Neural progenitor cell (in vitro differentiated cells): ENCODE measurements around the gene EGFR.

Source experiments
- CTCF ChIP-seq: fragments of 200-600 bp; sonication (generic); IDR thresholded peaks from 2 replicates; pipeline ENCODE4 v1.5.1; 2017; ENCODE audit warnings: antibody characterized with exemption, mild to moderate bottlenecking
- EZH2 ChIP-seq: fragments of 200-600 bp; sonication (generic); IDR thresholded peaks from 2 replicates; pipeline ENCODE4 v1.6.1; 2017; ENCODE audit warnings: antibody characterized with exemption, mild to moderate bottlenecking, moderate library complexity
- EZH2phosphoT487 ChIP-seq: fragments of 200-600 bp; sonication (generic); IDR thresholded peaks from 2 replicates; pipeline ENCODE4 v1.6.1; 2017; ENCODE audit warnings: antibody characterized with exemption

DNA sequence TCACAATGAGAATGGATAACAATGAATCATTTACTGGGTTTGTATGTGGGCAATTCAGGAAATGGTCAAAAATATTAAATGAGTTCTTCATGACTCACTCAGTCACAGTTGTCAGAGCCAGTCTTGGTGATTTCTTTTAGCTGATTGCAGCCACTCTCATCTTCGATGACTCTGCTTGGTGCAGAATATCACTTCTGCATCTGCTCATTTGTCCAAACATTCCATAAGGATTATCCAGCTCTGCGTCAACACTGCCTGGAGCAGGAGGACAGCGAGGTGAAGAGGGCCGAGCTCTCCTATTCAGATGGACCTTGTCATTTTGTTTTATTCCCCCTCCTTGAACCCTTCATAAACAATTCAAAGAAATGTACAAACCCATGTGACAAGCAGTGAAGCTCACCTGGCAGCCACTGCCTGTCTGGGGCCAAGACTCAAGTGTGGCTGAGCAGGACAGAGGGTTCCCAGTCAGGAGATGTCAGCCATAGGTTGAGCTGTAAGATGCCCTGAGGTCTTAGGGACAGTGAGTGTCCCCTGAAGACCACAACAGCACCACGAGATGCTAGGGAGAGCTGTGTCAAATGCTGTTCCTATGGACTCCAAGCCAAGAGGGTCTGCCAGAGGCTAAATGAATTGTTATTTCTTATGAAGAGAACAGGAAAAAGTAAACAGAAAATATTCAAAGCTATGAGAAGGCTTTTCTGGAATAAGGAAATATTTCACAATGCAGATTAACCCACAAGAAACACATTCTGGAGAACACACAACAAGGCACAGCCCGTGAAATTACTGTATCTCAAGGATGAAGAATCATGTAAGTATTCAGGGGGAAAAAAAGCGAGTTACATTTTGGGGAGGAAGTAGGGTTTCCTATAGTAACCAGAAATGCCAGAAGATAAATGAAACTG lies 33.1 kb upstream of the EGFR start:
- TF ChIP-seq EZH2 (no peak), CTCF (no peak), EZH2phosphoT487 (no peak)
